ENCODE results near the gene FUT8. TPM values are rescaled to one million over a fixed set of nuclear protein-coding genes. Genes with fewer than 3 reads are reported as not detected.
A peak's percentile ranks its signal among the peaks of the same experiment; 100 is the strongest.

The FUT8 gene
- total RNA-seq, 6 experiments from 2014 or later = 2.6 to 4.9 (median 3.5) TPM

DNA sequence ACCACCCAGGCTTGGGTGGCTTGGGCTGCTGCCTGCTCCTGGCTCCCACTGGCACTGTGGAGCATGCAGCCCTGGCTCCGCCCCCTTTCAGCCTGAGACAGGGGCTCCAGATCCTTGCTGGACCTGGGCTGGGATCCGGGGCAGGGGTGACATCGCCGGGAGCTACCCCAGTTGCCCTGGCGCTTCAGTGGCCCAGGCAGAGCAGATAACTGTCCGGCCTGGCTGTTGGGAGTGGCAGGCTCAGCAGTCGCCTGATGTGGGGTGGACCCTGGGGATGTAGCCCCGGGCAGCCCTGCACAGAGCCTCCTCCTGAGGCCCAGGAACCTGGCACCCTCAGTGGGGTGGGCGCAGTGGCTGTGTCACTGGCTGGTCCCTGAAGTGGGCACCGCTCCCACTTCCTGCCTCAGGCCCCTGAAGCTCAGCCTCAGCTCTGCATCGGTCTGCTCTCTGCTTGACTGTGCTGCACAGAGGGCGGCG is 57.9 kb downstream of the FUT8 start:
- ATAC-seq (peak in 1 of 4 donors; percentile 40), DNase-seq (peak in 1 of 3 donors; percentile 50)
- WGBS (ENCODE audit: insufficient coverage, low coverage, low lambda C conversion rate, missing lambda C conversion rate) = 70% methylated on average over 2 of the region's 13 CpGs
- intact Hi-C loops (cut with DNase I) = no loop called here
- H3K4me1 ChIP-seq = no peaks in the 10 kb centered on the region
- H3K27me3 ChIP-seq = no peaks in the 10 kb centered on the region
- no peaks in the 10 kb centered on the region for H3K9me3 ChIP-seq
- no peaks in the 10 kb centered on the region for H3K36me3 ChIP-seq
- H3K4me3 ChIP-seq = no peak overlapping the region
- no peak overlapping the region for H3K27ac ChIP-seq
- TF ChIP-seq POLR2A (IDR thresholded peaks at IDR 0.05) = no peak
- TF ChIP-seq, protein P1, sequence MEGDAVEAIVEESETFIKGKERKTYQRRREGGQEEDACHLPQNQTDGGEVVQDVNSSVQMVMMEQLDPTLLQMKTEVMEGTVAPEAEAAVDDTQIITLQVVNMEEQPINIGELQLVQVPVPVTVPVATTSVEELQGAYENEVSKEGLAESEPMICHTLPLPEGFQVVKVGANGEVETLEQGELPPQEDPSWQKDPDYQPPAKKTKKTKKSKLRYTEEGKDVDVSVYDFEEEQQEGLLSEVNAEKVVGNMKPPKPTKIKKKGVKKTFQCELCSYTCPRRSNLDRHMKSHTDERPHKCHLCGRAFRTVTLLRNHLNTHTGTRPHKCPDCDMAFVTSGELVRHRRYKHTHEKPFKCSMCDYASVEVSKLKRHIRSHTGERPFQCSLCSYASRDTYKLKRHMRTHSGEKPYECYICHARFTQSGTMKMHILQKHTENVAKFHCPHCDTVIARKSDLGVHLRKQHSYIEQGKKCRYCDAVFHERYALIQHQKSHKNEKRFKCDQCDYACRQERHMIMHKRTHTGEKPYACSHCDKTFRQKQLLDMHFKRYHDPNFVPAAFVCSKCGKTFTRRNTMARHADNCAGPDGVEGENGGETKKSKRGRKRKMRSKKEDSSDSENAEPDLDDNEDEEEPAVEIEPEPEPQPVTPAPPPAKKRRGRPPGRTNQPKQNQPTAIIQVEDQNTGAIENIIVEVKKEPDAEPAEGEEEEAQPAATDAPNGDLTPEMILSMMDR (IDR thresholded peaks at IDR 0.05) = no peak

DNA sequence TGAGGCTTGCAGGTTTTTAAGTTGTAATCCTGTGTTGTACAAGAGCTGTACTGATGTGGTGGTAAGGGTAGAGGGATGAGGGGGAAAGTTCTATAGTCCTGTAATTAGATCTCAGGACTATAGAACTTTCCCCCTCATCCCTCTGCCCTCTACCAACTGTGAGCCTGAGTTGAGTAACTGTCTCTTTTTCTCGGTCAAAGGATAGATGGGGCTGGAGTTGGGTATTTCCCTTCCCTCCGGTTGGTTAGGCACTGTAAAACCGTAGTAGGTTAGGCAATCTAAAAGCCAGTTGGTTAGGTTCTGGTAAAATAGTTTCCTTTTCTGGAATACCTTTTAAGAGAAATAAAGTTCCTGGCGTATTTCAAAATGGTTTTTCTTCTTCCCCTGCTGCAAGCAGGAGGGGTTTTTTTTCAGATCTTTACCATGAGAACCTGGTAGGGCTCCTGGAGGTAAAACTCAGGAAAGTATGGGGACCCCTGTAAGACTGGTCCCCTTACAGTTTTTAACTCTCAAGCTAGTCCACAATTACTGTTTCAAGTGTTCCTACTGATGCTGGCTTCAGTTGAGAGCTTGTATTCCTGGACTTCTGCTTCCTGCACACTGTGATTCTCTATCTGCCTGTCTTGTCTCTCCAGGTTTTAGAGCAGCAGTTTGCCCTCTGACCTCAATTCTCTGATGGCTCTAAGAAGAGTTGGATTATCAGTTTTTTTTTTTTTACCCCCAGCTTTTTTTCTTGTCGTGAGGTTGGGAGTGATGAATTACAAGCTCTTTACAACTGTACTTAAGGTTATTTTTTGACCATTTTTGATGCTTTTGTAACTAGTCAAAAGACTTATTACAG is 58.7 kb downstream of the FUT8 start:
- DNase-seq = no peak
- no peak for ATAC-seq
- 55% methylated on average over 3 of the region's 5 CpGs for WGBS (ENCODE audit: insufficient coverage, low coverage, low lambda C conversion rate, missing lambda C conversion rate)
- Histone ChIP-seq H3K4me1 (no peaks in the 10 kb centered on the region), H3K4me3 (no peak overlapping the region), H3K36me3 (no peaks in the 10 kb centered on the region), H3K27ac (no peak overlapping the region), H3K9me3 (no peaks in the 10 kb centered on the region), H3K27me3 (no peaks in the 10 kb centered on the region)
- intact Hi-C loops (cut with DNase I) = no loop called here
- TF ChIP-seq, protein P1 (IDR thresholded peaks at IDR 0.05) = no peak
- no peak for TF ChIP-seq POLR2A (IDR thresholded peaks at IDR 0.05)

DNA sequence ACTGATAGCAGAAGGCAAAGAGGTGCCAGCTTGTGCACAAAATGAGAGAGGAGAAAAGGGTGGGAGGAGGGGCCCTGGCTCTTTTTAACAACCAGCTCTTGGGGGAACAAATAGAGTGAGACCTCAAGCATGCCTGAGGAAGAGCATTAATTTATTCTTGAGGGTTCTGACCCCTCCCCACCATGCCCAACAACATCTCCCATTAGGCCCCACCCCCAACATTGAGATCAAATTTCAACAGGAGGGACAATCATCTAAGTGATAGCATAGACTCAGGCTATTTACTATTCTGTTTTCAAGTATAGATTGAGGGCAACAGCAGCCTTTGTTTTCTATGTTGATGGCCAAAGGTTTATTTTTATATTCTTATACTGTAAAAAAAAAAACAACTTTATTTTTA is 59.7 kb downstream of the FUT8 start:
- no peak for TF ChIP-seq POLR2A (IDR thresholded peaks at IDR 0.05)
- TF ChIP-seq, protein P1 (IDR thresholded peaks at IDR 0.05) = no peak
- H3K27ac ChIP-seq = no peak overlapping the region
- no peaks in the 10 kb centered on the region for H3K9me3 ChIP-seq
- no peak for DNase-seq
- H3K4me1 ChIP-seq = no peaks in the 10 kb centered on the region
- no peak for ATAC-seq
- no peaks in the 10 kb centered on the region for H3K27me3 ChIP-seq
- H3K4me3 ChIP-seq = no peak overlapping the region
- intact Hi-C loops (cut with DNase I) = no loop called here
- H3K36me3 ChIP-seq = no peaks in the 10 kb centered on the region

DNA sequence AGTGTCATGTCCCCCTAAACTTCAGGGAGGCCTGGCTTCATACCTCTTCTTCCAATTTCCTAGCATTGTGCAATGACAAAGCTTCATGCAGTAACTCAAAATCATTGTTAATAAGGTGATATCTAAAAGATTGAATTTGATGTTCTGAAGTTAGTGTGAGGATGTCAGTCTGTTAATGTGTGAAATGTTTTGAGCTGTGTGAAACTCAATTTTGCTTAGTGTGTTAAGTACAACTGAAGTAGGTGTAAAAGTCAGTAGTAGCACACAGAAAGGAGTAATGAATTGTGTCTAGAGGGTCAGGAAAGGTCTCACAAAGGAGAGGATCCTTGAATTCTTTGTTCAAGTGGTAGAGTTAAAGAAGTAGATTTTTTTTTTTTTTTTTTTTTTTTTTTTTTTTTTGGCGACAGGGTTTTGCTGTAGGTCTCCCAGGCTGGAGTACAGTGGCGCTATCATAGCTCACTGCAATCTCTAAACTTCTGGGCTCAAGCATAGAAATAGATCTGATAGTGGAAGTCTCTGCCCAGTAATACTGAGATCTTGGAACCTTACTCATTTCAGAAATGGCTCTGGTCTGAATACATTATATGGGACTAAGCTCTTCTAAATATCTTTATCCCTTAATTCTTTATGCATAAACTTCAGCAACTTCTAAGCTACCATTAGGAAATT is 63.9 kb downstream of the FUT8 start:
- no peak overlapping the region for H3K4me3 ChIP-seq
- no peaks in the 10 kb centered on the region for H3K9me3 ChIP-seq
- H3K27ac ChIP-seq = no peak overlapping the region
- 100% methylated on average over 1 of the region's 2 CpGs for WGBS (ENCODE audit: insufficient coverage, low coverage, low lambda C conversion rate, missing lambda C conversion rate)
- H3K36me3 ChIP-seq = no peaks in the 10 kb centered on the region
- H3K4me1 ChIP-seq = no peaks in the 10 kb centered on the region
- ATAC-seq (no peak), DNase-seq (no peak)
- intact Hi-C loops (cut with DNase I) = no loop called here
- TF ChIP-seq POLR2A (IDR thresholded peaks at IDR 0.05) = no peak
- H3K27me3 ChIP-seq = no peaks in the 10 kb centered on the region

DNA sequence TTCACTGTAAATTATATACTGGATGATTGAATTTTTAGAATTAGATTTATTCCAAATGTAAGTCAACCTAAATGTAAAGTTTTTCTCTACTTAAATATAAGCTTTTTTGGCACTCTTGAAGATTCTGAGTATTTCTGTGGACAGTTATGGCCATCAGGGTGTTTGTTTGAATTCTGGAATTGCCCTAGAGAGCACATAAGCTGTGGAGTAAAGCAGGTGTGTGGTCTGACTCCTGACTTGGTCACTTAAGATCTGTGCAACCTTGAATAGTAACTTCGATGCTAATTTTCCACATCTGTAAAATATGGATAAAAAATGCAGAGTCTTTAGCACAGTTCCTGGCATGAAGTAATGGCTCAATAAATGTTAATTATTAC is 64.4 kb downstream of the FUT8 start:
- Histone ChIP-seq H3K4me1 (no peaks in the 10 kb centered on the region), H3K9me3 (no peaks in the 10 kb centered on the region), H3K27me3 (no peaks in the 10 kb centered on the region), H3K27ac (no peak overlapping the region), H3K36me3 (no peaks in the 10 kb centered on the region), H3K4me3 (no peak overlapping the region)
- intact Hi-C loops (cut with DNase I) = no loop called here
- no peak for DNase-seq
- WGBS (ENCODE audit: insufficient coverage, low coverage, low lambda C conversion rate, missing lambda C conversion rate) = 80% methylated on average over 1 of the region's 1 CpG
- ATAC-seq = no peak
- TF ChIP-seq, protein P1 (IDR thresholded peaks at IDR 0.05) = no peak
- no peak for TF ChIP-seq POLR2A (IDR thresholded peaks at IDR 0.05)
